Activated CD8-positive, alpha-beta T cell treated with anti-CD3 and anti-CD28 coated beads, Interleukin-2, amount 10 ng/mL, durations not matched to agents 7 days and 5 days (primary cell): ENCODE measurements around the gene STYXL2. TPM values are rescaled to one million over a fixed set of nuclear protein-coding genes. Genes with fewer than 3 reads are reported as not detected.

Source experiments
- ATAC-seq: fragments of 150-1000 bp; cut with Tn5 transposase; one replicate; pipeline ENCODE4 v1.10.0; 2021; ENCODE audit warnings: moderate library complexity
- CTCF ChIA-PET: fragments of 350-600 bp; sonication (Branson Sonifier 250); formaldehyde crosslinking; loops from one replicate; lab custom pipeline; 2021; ENCODE audit warnings: antibody characterized with exemption; lab: Charles Lee
- POLR2A ChIA-PET: fragments of 350-600 bp; sonication (Branson Sonifier 250); formaldehyde crosslinking; loops from one replicate; lab custom pipeline; 2021; ENCODE audit warnings: antibody characterized with exemption; lab: Charles Lee
- DNase-seq: peaks from one replicate; pipeline ENCODE4 v3.0.0-alpha.2; 2020
- H3K27ac Mint-ChIP-seq: one replicate; pipeline ENCODE4 v1.8.0; 2021; ENCODE audit warnings: mild to moderate bottlenecking, mixed read lengths
- H3K27me3 Mint-ChIP-seq: one replicate; pipeline ENCODE4 v1.8.0; 2021; ENCODE audit warnings: low read depth, mixed read lengths
- H3K36me3 Mint-ChIP-seq: one replicate; pipeline ENCODE4 v1.8.0; 2021; ENCODE audit warnings: low read depth, mixed read lengths
- H3K4me1 Mint-ChIP-seq: one replicate; pipeline ENCODE4 v1.8.0; 2021; ENCODE audit warnings: low read depth, mixed read lengths
- H3K4me3 Mint-ChIP-seq: one replicate; pipeline ENCODE4 v1.8.0; 2021; ENCODE audit warnings: mild to moderate bottlenecking, mixed read lengths
- H3K9me3 Mint-ChIP-seq: one replicate; pipeline ENCODE4 v1.8.0; 2022; ENCODE audit warnings: mixed read lengths; ENCODE audit not compliant: insufficient read depth
- total RNA-seq, 2 experiments: library from RNA; stranded (reverse); gene quantifications; one replicate each; pipeline ENCODE4 v1.2.3, GENCODE V29; 2021

The STYXL2 gene
- total RNA-seq, 2 experiments from 2014 or later: not detected

DNA sequence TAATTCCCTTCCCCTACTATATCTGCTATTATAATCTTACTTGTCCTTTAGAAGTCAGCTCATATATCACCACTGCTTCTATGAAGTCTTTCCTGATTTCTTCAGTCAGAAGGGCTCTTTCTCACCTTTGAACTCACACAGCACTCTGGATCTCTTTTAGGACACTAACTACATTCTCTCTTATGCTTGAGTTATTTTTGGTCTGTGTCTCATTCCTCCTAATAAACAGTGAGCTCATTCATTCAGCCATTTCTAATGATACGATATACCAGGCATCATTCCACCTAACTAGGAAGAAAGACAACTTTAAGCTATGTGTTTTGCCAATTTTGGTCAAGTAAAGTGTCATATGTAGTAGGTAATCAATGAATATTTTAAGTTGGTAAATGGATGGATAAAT, 1.2 kb upstream of the STYXL2 start:
- Mint-ChIP-seq H3K27ac (no peak overlapping the region), H3K27me3 (peaks cover 2% of the 10 kb centered on the region), H3K4me1 (peaks cover 14% of the 10 kb centered on the region), H3K4me3 (no peak overlapping the region), H3K36me3 (peaks cover 4% of the 10 kb centered on the region), H3K9me3 (no peaks in the 10 kb centered on the region)
- POLR2A ChIA-PET: interaction anchor here (2.4 kb wide), 1 partner anchor 127 kb away, joined by 6 read pairs; the partner anchor contains the start of gene POU2F1
- no peak for ATAC-seq
- CTCF ChIA-PET: interaction anchor here (0.6 to 4.1 kb wide), 9 partner anchors 10 to 127 kb away, joined by 3 to 18 read pairs (median 4); no protein-coding TSS in a partner anchor
- no peak for DNase-seq

DNA sequence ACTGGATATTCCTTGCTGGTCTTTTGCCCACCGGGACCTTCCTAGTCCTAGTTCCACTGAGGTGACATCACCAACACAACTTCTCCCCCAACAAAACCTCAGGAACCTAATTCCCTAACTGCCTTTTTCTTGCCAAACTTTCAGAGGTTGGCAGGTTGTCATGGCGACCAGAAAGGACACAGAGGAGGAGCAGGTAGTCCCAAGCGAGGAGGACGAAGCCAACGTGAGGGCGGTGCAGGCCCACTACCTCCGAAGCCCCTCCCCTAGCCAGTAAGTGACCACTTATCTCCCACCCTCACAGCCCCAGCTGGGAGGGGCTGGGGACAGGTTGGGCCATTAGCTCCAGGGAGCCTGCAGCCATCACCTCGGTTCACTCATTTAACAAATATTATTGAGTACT, 815 bp downstream of the STYXL2 start:
- DNase-seq: no peak
- peaks cover 4% of the 10 kb centered on the region for H3K27me3 Mint-ChIP-seq
- ATAC-seq: no peak
- peaks cover 14% of the 10 kb centered on the region for H3K4me1 Mint-ChIP-seq
- peaks cover 4% of the 10 kb centered on the region for H3K36me3 Mint-ChIP-seq
- no peaks in the 10 kb centered on the region for H3K9me3 Mint-ChIP-seq
- POLR2A ChIA-PET: no interaction called here
- CTCF ChIA-PET: no interaction called here
- no peak overlapping the region for H3K27ac Mint-ChIP-seq
- no peak overlapping the region for H3K4me3 Mint-ChIP-seq

GRCh38 chr1:167095368-167095767, 1.5 kb downstream of the STYXL2 start:
- Mint-ChIP-seq H3K9me3 (no peaks in the 10 kb centered on the region), H3K27me3 (peaks cover 4% of the 10 kb centered on the region), H3K4me3 (no peak overlapping the region), H3K4me1 (peaks cover 10% of the 10 kb centered on the region), H3K36me3 (peaks cover 3% of the 10 kb centered on the region), H3K27ac (no peak overlapping the region)
- no peak for ATAC-seq
- CTCF ChIA-PET: no interaction called here
- no peak for DNase-seq
- POLR2A ChIA-PET: no interaction called here

DNA sequence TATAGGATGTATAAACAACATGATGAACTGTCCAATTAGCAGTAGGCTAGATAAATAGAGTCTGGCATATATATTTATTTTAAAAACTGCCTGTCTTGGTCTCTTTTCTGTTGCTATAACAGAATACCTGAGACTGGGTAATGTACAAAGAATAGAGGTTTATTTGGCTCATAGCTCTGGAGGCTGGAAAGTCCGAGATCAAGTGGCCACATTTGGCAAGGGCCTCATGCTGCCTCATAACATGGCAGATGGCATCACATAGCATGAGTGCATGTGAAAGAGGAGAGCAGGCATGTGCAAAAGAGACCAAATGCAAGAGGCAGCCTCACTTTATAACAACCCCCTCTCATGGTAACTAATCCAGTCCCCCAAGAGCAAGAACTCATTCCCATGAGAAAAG, 6.0 kb downstream of the STYXL2 start:
- ATAC-seq: no peak
- CTCF ChIA-PET: no interaction called here
- POLR2A ChIA-PET: interaction anchor here (1.0 kb wide), 1 partner anchor 9 kb away, joined by 3 read pairs; no protein-coding TSS in a partner anchor
- no peak for DNase-seq
- H3K27ac Mint-ChIP-seq: no peak overlapping the region
- H3K9me3 Mint-ChIP-seq: no peaks in the 10 kb centered on the region
- H3K4me1 Mint-ChIP-seq: peaks cover 19% of the 10 kb centered on the region
- no peaks in the 10 kb centered on the region for H3K36me3 Mint-ChIP-seq
- peaks cover 4% of the 10 kb centered on the region for H3K27me3 Mint-ChIP-seq
- H3K4me3 Mint-ChIP-seq: no peak overlapping the region

DNA sequence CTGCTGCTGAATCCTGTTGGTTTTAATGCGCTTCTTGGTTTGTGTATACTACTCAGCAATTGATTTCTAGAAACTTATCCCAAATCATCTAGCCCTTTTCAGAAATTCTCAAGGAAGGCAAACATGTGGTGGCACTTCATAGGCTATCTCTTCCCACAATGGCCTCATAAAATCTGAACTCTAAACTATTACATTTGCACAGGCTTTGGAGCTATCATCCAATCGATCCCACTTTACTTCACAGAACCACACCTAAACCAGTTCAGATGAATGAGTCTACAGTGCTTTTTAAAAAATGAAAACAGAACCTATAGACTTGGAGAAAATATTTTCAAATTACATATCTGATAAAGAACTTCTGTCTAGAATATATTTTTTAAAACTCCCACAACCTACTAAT, 6.9 kb downstream of the STYXL2 start:
- CTCF ChIA-PET: interaction anchor here (1.1 to 1.2 kb wide), 2 partner anchors 20 to 24 kb away, joined by 3 read pairs; no protein-coding TSS in a partner anchor
- Mint-ChIP-seq H3K4me1 (peaks cover 25% of the 10 kb centered on the region), H3K27ac (no peak overlapping the region), H3K36me3 (no peaks in the 10 kb centered on the region), H3K9me3 (no peaks in the 10 kb centered on the region), H3K27me3 (peaks cover 8% of the 10 kb centered on the region), H3K4me3 (no peak overlapping the region)
- ATAC-seq (no peak), DNase-seq (no peak)
- POLR2A ChIA-PET: interaction anchor here (1.0 kb wide), 1 partner anchor 10 kb away, joined by 3 read pairs; no protein-coding TSS in a partner anchor

DNA sequence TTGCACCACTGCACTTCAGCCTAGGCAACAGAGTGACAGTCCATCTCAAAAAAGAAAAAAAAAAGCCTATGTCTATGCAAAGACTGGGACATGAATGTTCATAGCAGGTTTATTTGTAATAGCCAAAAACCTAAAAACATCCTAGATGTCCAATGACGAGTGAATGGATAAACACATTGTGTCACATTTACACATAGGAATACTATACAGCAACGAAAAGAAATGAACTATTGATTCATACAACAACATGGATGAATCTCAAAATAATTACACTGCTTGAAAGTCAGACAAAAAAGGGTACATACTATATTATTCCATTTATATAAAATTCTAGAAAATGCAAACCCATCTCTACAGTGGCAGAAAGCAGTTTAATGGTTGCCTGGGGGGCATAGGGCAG, 7.9 kb downstream of the STYXL2 start:
- Mint-ChIP-seq H3K9me3 (no peaks in the 10 kb centered on the region), H3K36me3 (no peaks in the 10 kb centered on the region), H3K27ac (no peak overlapping the region), H3K4me3 (no peak overlapping the region), H3K27me3 (peaks cover 6% of the 10 kb centered on the region), H3K4me1 (peaks cover 26% of the 10 kb centered on the region)
- ChIA-PET CTCF (no interaction called here), POLR2A (no interaction called here)
- ATAC-seq (no peak), DNase-seq (no peak)

- Mint-ChIP-seq H3K27ac (no peak overlapping the region), H3K36me3 (no peaks in the 10 kb centered on the region), H3K4me3 (no peak overlapping the region), H3K27me3 (peaks cover 6% of the 10 kb centered on the region), H3K4me1 (peaks cover 26% of the 10 kb centered on the region), H3K9me3 (no peaks in the 10 kb centered on the region)
- no peak for DNase-seq
- CTCF ChIA-PET: interaction anchor here (1.8 kb wide), 1 partner anchor 10 kb away, joined by 5 read pairs; no protein-coding TSS in a partner anchor
- no peak for ATAC-seq
- POLR2A ChIA-PET: no interaction called here
These were observed 9.2 kb downstream of the STYXL2 start for GRCh38 chr1:167102906-167103573.

GRCh38 chr1:167104256-167104633, 10.4 kb downstream of the STYXL2 start:
- DNase-seq (no peak), ATAC-seq (peak; percentile 28)
- CTCF ChIA-PET: interaction anchor here (0.7 to 2.0 kb wide), 5 partner anchors 18 to 46 kb away, joined by 3 to 5 read pairs (median 3); no protein-coding TSS in a partner anchor
- Mint-ChIP-seq H3K36me3 (no peaks in the 10 kb centered on the region), H3K27ac (peak overlapping the region; percentile 9), H3K27me3 (peaks cover 6% of the 10 kb centered on the region), H3K9me3 (no peaks in the 10 kb centered on the region), H3K4me1 (peaks cover 37% of the 10 kb centered on the region), H3K4me3 (no peak overlapping the region)
- POLR2A ChIA-PET: interaction anchor here (0.6 kb wide), 1 partner anchor 116 kb away, joined by 3 read pairs; the partner anchor contains the start of gene POU2F1

DNA sequence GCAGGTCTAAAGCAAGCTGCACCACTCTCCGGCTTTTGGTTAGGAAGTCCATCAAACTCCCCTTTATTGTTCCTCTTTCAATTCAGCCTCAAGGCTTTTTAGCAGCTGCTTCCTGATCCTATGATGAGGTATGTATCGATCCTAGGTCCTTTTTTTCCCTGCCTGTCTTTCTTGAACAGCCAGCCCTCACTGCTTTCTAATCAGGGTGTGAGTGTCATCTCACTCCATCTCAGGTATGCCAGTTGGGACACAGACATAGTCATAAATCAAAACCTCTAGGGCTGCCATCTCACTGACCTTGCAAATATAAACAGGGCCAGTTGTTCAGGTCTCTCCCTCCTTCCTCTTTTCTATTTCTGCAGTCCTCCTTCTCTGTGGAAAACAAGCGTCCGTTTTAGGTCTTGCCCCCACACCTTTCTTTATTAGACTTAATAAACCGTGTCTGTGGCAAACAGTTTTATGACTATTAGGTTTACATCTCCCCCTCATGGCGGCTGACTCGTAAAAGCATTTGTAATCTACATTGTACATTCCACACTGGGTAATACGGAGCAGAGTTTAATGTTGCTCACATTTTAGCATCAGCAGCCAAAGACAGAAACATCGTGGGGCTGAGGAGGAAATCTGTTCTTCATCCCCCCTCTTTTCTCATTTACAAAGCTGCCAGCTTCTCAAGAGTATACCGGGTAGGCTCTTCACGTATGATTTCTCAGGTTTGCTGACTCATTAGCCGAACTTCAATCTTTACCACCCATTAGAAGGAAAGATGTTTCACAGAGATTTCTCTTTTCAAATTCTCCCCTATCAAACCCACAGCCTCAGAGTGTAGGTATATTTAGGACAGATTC, 11.6 kb downstream of the STYXL2 start:
- H3K4me1 Mint-ChIP-seq: peaks cover 49% of the 10 kb centered on the region
- no peak overlapping the region for H3K4me3 Mint-ChIP-seq
- peaks cover 4% of the 10 kb centered on the region for H3K27me3 Mint-ChIP-seq
- H3K9me3 Mint-ChIP-seq: no peaks in the 10 kb centered on the region
- no peaks in the 10 kb centered on the region for H3K36me3 Mint-ChIP-seq
- no peak for ATAC-seq
- POLR2A ChIA-PET: no interaction called here
- H3K27ac Mint-ChIP-seq: no peak overlapping the region
- no peak for DNase-seq
- CTCF ChIA-PET: interaction anchor here (1.2 to 2.0 kb wide), 3 partner anchors 20 to 162 kb away, joined by 3 to 5 read pairs (median 3); no protein-coding TSS in a partner anchor

GRCh38 chr1:167106119-167106461, 12.2 kb downstream of the STYXL2 start:
- peaks cover 4% of the 10 kb centered on the region for H3K27me3 Mint-ChIP-seq
- no peak overlapping the region for H3K27ac Mint-ChIP-seq
- ATAC-seq (no peak), DNase-seq (no peak)
- ChIA-PET CTCF (interaction anchor here (1.4 kb wide), 1 partner anchor 161 kb away, joined by 3 read pairs; no protein-coding TSS in a partner anchor), POLR2A (no interaction called here)
- no peaks in the 10 kb centered on the region for H3K9me3 Mint-ChIP-seq
- peaks cover 55% of the 10 kb centered on the region for H3K4me1 Mint-ChIP-seq
- no peak overlapping the region for H3K4me3 Mint-ChIP-seq
- no peaks in the 10 kb centered on the region for H3K36me3 Mint-ChIP-seq

DNA sequence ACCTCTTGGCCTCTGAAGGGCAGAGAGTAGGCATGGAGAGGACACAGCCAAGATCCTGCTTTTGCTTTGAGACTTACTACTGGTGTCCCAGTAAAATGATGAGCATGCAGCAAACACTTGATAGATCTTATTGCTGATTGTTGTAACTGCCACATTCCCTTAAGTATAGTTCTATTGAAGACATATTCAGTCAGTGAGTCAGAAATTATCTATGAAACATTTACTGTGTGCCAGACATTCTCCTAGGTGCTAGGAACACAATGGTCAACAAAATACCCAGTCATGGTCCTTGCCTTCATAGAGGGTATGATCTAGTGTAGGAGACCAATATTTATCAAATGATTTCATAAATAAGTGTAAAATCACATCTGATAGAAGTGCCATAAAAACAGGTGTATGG, 13.6 kb downstream of the STYXL2 start:
- no peak for ATAC-seq
- Mint-ChIP-seq H3K36me3 (no peaks in the 10 kb centered on the region), H3K4me1 (peaks cover 57% of the 10 kb centered on the region), H3K9me3 (no peaks in the 10 kb centered on the region), H3K27ac (no peak overlapping the region), H3K27me3 (peaks cover 11% of the 10 kb centered on the region), H3K4me3 (no peak overlapping the region)
- ChIA-PET CTCF (interaction anchor here (1.8 to 3.6 kb wide), 2 partner anchors 40 to 197 kb away, joined by 4 to 15 read pairs; no protein-coding TSS in a partner anchor), POLR2A (no interaction called here)
- DNase-seq: no peak
